IPS-15b (cell line): Measurements from ENCODE around the gene TMEM147.
"Not testable (repeated sequence)": the region's sequence is repeated elsewhere in the genome, so short reads cannot be mapped to it uniquely, and the experiment has no call there.

Source experiments
- H3K27me3 ChIP-seq: one replicate; pipeline ENCODE4 v1.6.1; 2013; ENCODE audit warnings: low read length; ENCODE audit not compliant: control insufficient read depth, insufficient read depth
- H3K36me3 ChIP-seq: one replicate; pipeline ENCODE4 v1.6.1; 2013; ENCODE audit warnings: low read length; ENCODE audit not compliant: control insufficient read depth, insufficient read depth
- H3K4me1 ChIP-seq: one replicate; pipeline ENCODE4 v1.6.1; 2013; ENCODE audit warnings: mild to moderate bottlenecking, low read length; ENCODE audit not compliant: control insufficient read depth, insufficient read depth
- H3K4me3 ChIP-seq: one replicate; pipeline ENCODE4 v1.5.1; 2013; ENCODE audit warnings: low read depth, low read length
- H3K9ac ChIP-seq: one replicate; pipeline ENCODE4 v1.6.1; 2013; ENCODE audit warnings: low read depth, mild to moderate bottlenecking, low read length
- H3K9me3 ChIP-seq: one replicate; pipeline ENCODE4 v1.6.1; 2013; ENCODE audit warnings: mild to moderate bottlenecking, low read length; ENCODE audit not compliant: control insufficient read depth, insufficient read depth

The TMEM147 gene

GRCh38 chr19:35578707-35579106, 33.3 kb downstream of the TMEM147 start:
- H3K4me1 ChIP-seq = no peaks in the 10 kb centered on the region
- no peaks in the 10 kb centered on the region for H3K27me3 ChIP-seq
- no peak overlapping the region for H3K9ac ChIP-seq
- H3K4me3 ChIP-seq = no peak overlapping the region
- H3K9me3 ChIP-seq = peaks cover 10% of the 10 kb centered on the region
- no peaks in the 10 kb centered on the region for H3K36me3 ChIP-seq

- Histone ChIP-seq H3K4me3 (no peak overlapping the region), H3K9me3 (no peaks in the 10 kb centered on the region), H3K36me3 (no peaks in the 10 kb centered on the region), H3K9ac (no peak overlapping the region), H3K27me3 (peaks cover 9% of the 10 kb centered on the region), H3K4me1 (no peaks in the 10 kb centered on the region)
Measured at GRCh38 chr19:35582760-35583159, 37.3 kb downstream of the TMEM147 start.

- Histone ChIP-seq H3K4me3 (no peak within 1 kb of the TSS), H3K9ac (no peak within 1 kb of the TSS), H3K9me3 (no peaks in the 10 kb centered on the region), H3K4me1 (no peaks in the 10 kb centered on the region), H3K27me3 (peaks cover 19% of the 10 kb centered on the region), H3K36me3 (no peaks in the 10 kb centered on the region)
Measured at GRCh38 chr19:35585848-35586247, 40.4 kb downstream of the TMEM147 start, which contains the start of gene PMIS2. PMIS2 (plus strand) TSS chr19:35586173; CDS start chr19:35586260, 87 bp downstream.

- peaks cover 19% of the 10 kb centered on the region for H3K27me3 ChIP-seq
- H3K9ac ChIP-seq = no peak overlapping the region
- H3K9me3 ChIP-seq = no peaks in the 10 kb centered on the region
- H3K4me1 ChIP-seq = no peaks in the 10 kb centered on the region
- no peak overlapping the region for H3K4me3 ChIP-seq
- H3K36me3 ChIP-seq = no peaks in the 10 kb centered on the region
Measured at GRCh38 chr19:35587321-35587720, 41.9 kb downstream of the TMEM147 start.

- Histone ChIP-seq H3K4me1 (no peaks in the 10 kb centered on the region), H3K9ac (no peak overlapping the region)
Measured at GRCh38 chr19:35590875-35591274, 45.4 kb downstream of the TMEM147 start.

GRCh38 chr19:35592226-35592625, 46.8 kb downstream of the TMEM147 start:
- Histone ChIP-seq H3K27me3 (peaks cover 14% of the 10 kb centered on the region), H3K9ac (no peak overlapping the region), H3K36me3 (no peaks in the 10 kb centered on the region), H3K9me3 (no peaks in the 10 kb centered on the region), H3K4me1 (no peaks in the 10 kb centered on the region), H3K4me3 (no peak overlapping the region)

More at GRCh38 chr19:35590875-35591274, 45.4 kb downstream of the TMEM147 start:
- Histone ChIP-seq H3K36me3 (no peaks in the 10 kb centered on the region), H3K9me3 (no peaks in the 10 kb centered on the region), H3K4me3 (no peak overlapping the region), H3K27me3 (peaks cover 19% of the 10 kb centered on the region)

GRCh38 chr19:35595026-35595425, 49.6 kb downstream of the TMEM147 start:
- not testable (repeated sequence) for H3K36me3 ChIP-seq, H3K4me1 ChIP-seq, H3K9me3 ChIP-seq, H3K27me3 ChIP-seq, H3K4me3 ChIP-seq, H3K9ac ChIP-seq

GRCh38 chr19:35595928-35596327, 50.5 kb downstream of the TMEM147 start:
- H3K9ac ChIP-seq = no peak overlapping the region
- no peak overlapping the region for H3K4me3 ChIP-seq
- no peaks in the 10 kb centered on the region for H3K9me3 ChIP-seq
- H3K36me3 ChIP-seq = no peaks in the 10 kb centered on the region
- no peaks in the 10 kb centered on the region for H3K4me1 ChIP-seq
- no peaks in the 10 kb centered on the region for H3K27me3 ChIP-seq

- no peak overlapping the region for H3K9ac ChIP-seq
Measured at GRCh38 chr19:35596366-35596999, 51.1 kb downstream of the TMEM147 start.

More at GRCh38 chr19:35596366-35596999, 51.1 kb downstream of the TMEM147 start:
- Histone ChIP-seq H3K4me3 (no peak overlapping the region), H3K9me3 (no peaks in the 10 kb centered on the region), H3K4me1 (no peaks in the 10 kb centered on the region), H3K36me3 (no peaks in the 10 kb centered on the region), H3K27me3 (no peaks in the 10 kb centered on the region)
